ENCODE results near the gene SEMA3A. TPM values are rescaled to one million over a fixed set of nuclear protein-coding genes. Genes with fewer than 3 reads are reported as not detected.

SEMA3A gene
- total RNA-seq, 1 donor from 2014 or later = 0.75 TPM

- H3K27me3 ChIP-seq = no peaks in the 10 kb centered on the region
- no peaks in the 10 kb centered on the region for H3K36me3 ChIP-seq
- no peak for DNase-seq (ENCODE audit: low spot score in 2 of 2)
- TF ChIP-seq CTCF (IDR thresholded peaks at IDR 0.05) = no peak
- no peaks in the 10 kb centered on the region for H3K4me1 ChIP-seq
- H3K4me3 ChIP-seq = no peak overlapping the region
- intact Hi-C loops (cut with DNase I) = no loop called here
- H3K27ac ChIP-seq = no peak overlapping the region
- H3K9me3 ChIP-seq = no peaks in the 10 kb centered on the region
Measured at GRCh38 chr7:84182301-84182700, 12.3 kb downstream of the SEMA3A start.

GRCh38 chr7:84181628-84182027, 13.0 kb downstream of the SEMA3A start:
- no peak for TF ChIP-seq CTCF (IDR thresholded peaks at IDR 0.05)
- H3K4me1 ChIP-seq = no peaks in the 10 kb centered on the region
- intact Hi-C loops (cut with DNase I) = no loop called here
- no peak overlapping the region for H3K4me3 ChIP-seq
- no peak overlapping the region for H3K27ac ChIP-seq
- no peaks in the 10 kb centered on the region for H3K36me3 ChIP-seq
- no peaks in the 10 kb centered on the region for H3K27me3 ChIP-seq
- DNase-seq (ENCODE audit: low spot score in 2 of 2) = no peak
- H3K9me3 ChIP-seq = no peaks in the 10 kb centered on the region

DNA sequence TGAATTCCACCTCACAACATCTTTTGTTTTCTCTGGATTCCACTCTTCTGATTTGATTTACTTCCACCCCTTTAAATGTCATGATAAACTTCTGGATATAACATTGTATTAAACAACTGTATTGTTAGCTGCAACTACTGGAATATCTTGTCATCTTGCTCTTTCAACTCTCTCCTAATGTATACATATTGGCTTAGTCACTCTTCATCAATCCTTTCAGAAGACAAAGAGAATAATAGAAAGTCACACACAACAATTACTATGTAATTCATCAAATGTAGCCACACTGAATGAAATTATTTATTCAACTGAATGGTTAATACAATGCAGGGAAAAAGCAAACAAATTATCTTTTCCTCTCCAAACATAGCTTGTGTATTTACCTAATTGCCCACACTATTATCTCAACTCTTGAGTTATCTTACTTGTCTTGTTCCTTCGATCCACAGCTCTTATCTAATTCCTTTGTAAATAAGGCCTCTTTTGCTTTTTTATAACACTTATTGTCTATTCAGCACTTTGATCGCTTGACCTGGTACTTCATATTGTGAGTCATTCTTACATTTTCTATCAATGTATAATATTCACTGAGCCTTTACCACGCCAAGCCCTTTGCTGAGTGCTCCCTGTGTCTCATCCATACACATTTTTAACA, 16.7 kb downstream of the SEMA3A start:
- Histone ChIP-seq H3K4me1 (no peaks in the 10 kb centered on the region), H3K36me3 (no peaks in the 10 kb centered on the region), H3K4me3 (no peak overlapping the region), H3K27me3 (no peaks in the 10 kb centered on the region), H3K9me3 (no peaks in the 10 kb centered on the region), H3K27ac (no peak overlapping the region)
- no peak for TF ChIP-seq CTCF (IDR thresholded peaks at IDR 0.05)
- intact Hi-C loops (cut with DNase I) = no loop called here
- no peak for DNase-seq (ENCODE audit: low spot score in 2 of 2)

- DNase-seq (ENCODE audit: low spot score in 2 of 2) = no peak
- Histone ChIP-seq H3K4me1 (no peaks in the 10 kb centered on the region), H3K27me3 (no peaks in the 10 kb centered on the region), H3K27ac (no peak overlapping the region), H3K4me3 (no peak overlapping the region), H3K36me3 (no peaks in the 10 kb centered on the region), H3K9me3 (no peaks in the 10 kb centered on the region)
- no peak for TF ChIP-seq CTCF (IDR thresholded peaks at IDR 0.05)
- intact Hi-C loops (cut with DNase I) = no loop called here
Measured at GRCh38 chr7:84176716-84177115, 17.9 kb downstream of the SEMA3A start.

GRCh38 chr7:84175461-84175860, 19.1 kb downstream of the SEMA3A start:
- TF ChIP-seq CTCF (IDR thresholded peaks at IDR 0.05) = no peak
- no peak for DNase-seq (ENCODE audit: low spot score in 2 of 2)
- intact Hi-C loops (cut with DNase I) = no loop called here
- Histone ChIP-seq H3K36me3 (no peaks in the 10 kb centered on the region), H3K4me1 (no peaks in the 10 kb centered on the region), H3K27ac (no peak overlapping the region), H3K4me3 (no peak overlapping the region), H3K9me3 (no peaks in the 10 kb centered on the region), H3K27me3 (no peaks in the 10 kb centered on the region)

GRCh38 chr7:84170646-84171045, 23.9 kb downstream of the SEMA3A start:
- Histone ChIP-seq H3K27ac (no peak overlapping the region), H3K36me3 (no peaks in the 10 kb centered on the region), H3K27me3 (no peaks in the 10 kb centered on the region), H3K9me3 (no peaks in the 10 kb centered on the region), H3K4me3 (no peak overlapping the region), H3K4me1 (no peaks in the 10 kb centered on the region)
- no peak for DNase-seq (ENCODE audit: low spot score in 2 of 2)
- TF ChIP-seq CTCF (IDR thresholded peaks at IDR 0.05) = no peak
- intact Hi-C loops (cut with DNase I) = no loop called here

Data from ascending aorta (tissue), 2 donors.